ENCODE measurements around the gene LAT.
A peak's percentile ranks its signal among the peaks of the same experiment; 100 is the strongest.

The LAT gene

GRCh38 chr16:28977703-28978662 is 6.9 kb upstream of the LAT start:
- no peak for TF ChIP-seq CEBPB (IDR thresholded peaks at IDR 0.05)
- peak; percentile 60; the same call in 1 of the 2 replicates for TF ChIP-seq ZBTB7A (IDR thresholded peaks at IDR 0.05; ENCODE audit: low read depth)
- peak; percentile 42; the same call in 1 of the 2 replicates for TF ChIP-seq RAD21 (IDR thresholded peaks at IDR 0.05; ENCODE audit: low read depth)

- no peak for TF ChIP-seq YY1 (IDR thresholded peaks at IDR 0.05; ENCODE audit: low read depth)
- TF ChIP-seq CREB1 (IDR thresholded peaks at IDR 0.05; ENCODE audit: low read depth) = no peak
- no peak for TF ChIP-seq MAX (IDR thresholded peaks at IDR 0.05)
- TF ChIP-seq CEBPB (IDR thresholded peaks at IDR 0.05) = no peak
Measured at GRCh38 chr16:28980929-28981328, 3.9 kb upstream of the LAT start.

GRCh38 chr16:28981517-28981916 is 3.3 kb upstream of the LAT start:
- TF ChIP-seq RAD21 (IDR thresholded peaks at IDR 0.05; ENCODE audit: low read depth) (peak; percentile 17; the same call in 1 of the 2 replicates), YY1 (IDR thresholded peaks at IDR 0.05; ENCODE audit: low read depth) (no peak)

- TF ChIP-seq ZBTB7A (IDR thresholded peaks at IDR 0.05; ENCODE audit: low read depth) (no peak), CREB1 (IDR thresholded peaks at IDR 0.05; ENCODE audit: low read depth) (no peak), MAX (IDR thresholded peaks at IDR 0.05) (no peak), CEBPB (IDR thresholded peaks at IDR 0.05) (no peak), TEAD4 (IDR thresholded peaks at IDR 0.05) (no peak), EP300 (IDR thresholded peaks at IDR 0.05; ENCODE audit: borderline replicate concordance) (no peak), USF1 (IDR thresholded peaks at IDR 0.05) (no peak), FOXM1 (IDR thresholded peaks at IDR 0.05; ENCODE audit: borderline replicate concordance, low read depth) (no peak), REST (IDR thresholded peaks at IDR 0.05; ENCODE audit: low read depth) (no peak), EGR1 (IDR thresholded peaks at IDR 0.05) (no peak), TCF12 (IDR thresholded peaks at IDR 0.05; ENCODE audit: low read depth) (no peak), TAF1 (IDR thresholded peaks at IDR 0.05; ENCODE audit: low read depth) (no peak), NFIC (IDR thresholded peaks at IDR 0.05) (no peak), RAD21 (IDR thresholded peaks at IDR 0.05; ENCODE audit: low read depth) (no peak), YY1 (IDR thresholded peaks at IDR 0.05; ENCODE audit: low read depth) (no peak)
Measured at GRCh38 chr16:28982418-28982817, 2.4 kb upstream of the LAT start.

GRCh38 chr16:28982949-28983348 is 1.9 kb upstream of the LAT start:
- TF ChIP-seq TEAD4 (IDR thresholded peaks at IDR 0.05) (no peak), EGR1 (IDR thresholded peaks at IDR 0.05) (no peak), YY1 (IDR thresholded peaks at IDR 0.05; ENCODE audit: low read depth) (no peak), RAD21 (IDR thresholded peaks at IDR 0.05; ENCODE audit: low read depth) (no peak), REST (IDR thresholded peaks at IDR 0.05; ENCODE audit: low read depth) (no peak), TAF1 (IDR thresholded peaks at IDR 0.05; ENCODE audit: low read depth) (no peak), FOXM1 (IDR thresholded peaks at IDR 0.05; ENCODE audit: borderline replicate concordance, low read depth) (no peak)

- TF ChIP-seq FOXM1 (IDR thresholded peaks at IDR 0.05; ENCODE audit: borderline replicate concordance, low read depth) = no peak
- TF ChIP-seq YY1 (IDR thresholded peaks at IDR 0.05; ENCODE audit: low read depth) = no peak
- TF ChIP-seq CREB1 (IDR thresholded peaks at IDR 0.05; ENCODE audit: low read depth) = no peak
- no peak for TF ChIP-seq TEAD4 (IDR thresholded peaks at IDR 0.05)
- TF ChIP-seq ZBTB7A (IDR thresholded peaks at IDR 0.05; ENCODE audit: low read depth) = no peak
- no peak for TF ChIP-seq EP300 (IDR thresholded peaks at IDR 0.05; ENCODE audit: borderline replicate concordance)
- no peak for TF ChIP-seq NFIC (IDR thresholded peaks at IDR 0.05)
Measured at GRCh38 chr16:28983644-28984043, 1.2 kb upstream of the LAT start.

GRCh38 chr16:28984091-28984490 is 761 bp upstream of the LAT start:
- TF ChIP-seq YY1 (IDR thresholded peaks at IDR 0.05; ENCODE audit: low read depth) (no peak), ZBTB7A (IDR thresholded peaks at IDR 0.05; ENCODE audit: low read depth) (no peak), RAD21 (IDR thresholded peaks at IDR 0.05; ENCODE audit: low read depth) (no peak), TAF1 (IDR thresholded peaks at IDR 0.05; ENCODE audit: low read depth) (no peak), MAX (IDR thresholded peaks at IDR 0.05) (no peak), TCF12 (IDR thresholded peaks at IDR 0.05; ENCODE audit: low read depth) (no peak), TEAD4 (IDR thresholded peaks at IDR 0.05) (no peak), EGR1 (IDR thresholded peaks at IDR 0.05) (no peak), FOXM1 (IDR thresholded peaks at IDR 0.05; ENCODE audit: borderline replicate concordance, low read depth) (no peak), CEBPB (IDR thresholded peaks at IDR 0.05) (no peak), USF1 (IDR thresholded peaks at IDR 0.05) (no peak), CREB1 (IDR thresholded peaks at IDR 0.05; ENCODE audit: low read depth) (no peak), REST (IDR thresholded peaks at IDR 0.05; ENCODE audit: low read depth) (no peak), EP300 (IDR thresholded peaks at IDR 0.05; ENCODE audit: borderline replicate concordance) (no peak), NFIC (IDR thresholded peaks at IDR 0.05) (no peak)
